ENCODE measurements around the gene ATP8A2. TPM values are rescaled to one million over a fixed set of nuclear protein-coding genes. Genes with fewer than 3 reads are reported as not detected.

The ATP8A2 gene
- polyA plus RNA-seq, 1 donor from 2014 or later, result 11.9 TPM

GRCh38 chr13:25756251-25756650, 384.5 kb downstream of the ATP8A2 start:
- H3K36me3 ChIP-seq (ENCODE audit: insufficient read depth, low read length), result no peaks in the 10 kb centered on the region
- no peaks in the 10 kb centered on the region for H4K20me1 ChIP-seq (ENCODE audit: insufficient read depth)
- H3K27me3 ChIP-seq (ENCODE audit: insufficient read depth, low read depth, low read length), result no peaks in the 10 kb centered on the region
- H3K79me2 ChIP-seq (replicated peaks; ENCODE audit: insufficient read depth, low read length), result no peaks in the 10 kb centered on the region
- H3K9me2 ChIP-seq (ENCODE audit: insufficient read depth, low read length), result no peaks in the 10 kb centered on the region
- no peaks in the 10 kb centered on the region for H3F3A ChIP-seq (ENCODE audit: insufficient read depth, low read length, poor library complexity, severe bottlenecking)
- H3K27ac ChIP-seq (ENCODE audit: low read length), result no peak overlapping the region
- H3K4me2 ChIP-seq (ENCODE audit: low read length), result no peak overlapping the region
- no peak overlapping the region for H3K9ac ChIP-seq (ENCODE audit: low read length)
- no peak overlapping the region for H2AFZ ChIP-seq (ENCODE audit: low read depth, low read length)
- no peak overlapping the region for H3K4me3 ChIP-seq (ENCODE audit: low read length)
- TF ChIP-seq REST (IDR thresholded peaks at IDR 0.05; ENCODE audit: borderline replicate concordance), result no peak
- TF ChIP-seq RAD21 (conservative IDR thresholded peaks at IDR 0.05), result no peak
- no peak for TF ChIP-seq TAF1 (IDR thresholded peaks at IDR 0.05; ENCODE audit: low read depth)
- TF ChIP-seq EP300 (conservative IDR thresholded peaks at IDR 0.05; ENCODE audit: poor library complexity, severe bottlenecking), result no peak
- no peak for TF ChIP-seq CTCF (IDR thresholded peaks at IDR 0.05; ENCODE audit: poor library complexity, severe bottlenecking)
- no peak for TF ChIP-seq EZH2 (IDR thresholded peaks at IDR 0.05; ENCODE audit: borderline replicate concordance, insufficient read depth, low read length, poor library complexity, severe bottlenecking)
- no peak for TF ChIP-seq SMC3 (conservative IDR thresholded peaks at IDR 0.05; ENCODE audit: poor library complexity)
- no peak for TF ChIP-seq MXI1 (conservative IDR thresholded peaks at IDR 0.05; ENCODE audit: poor library complexity, severe bottlenecking)
- no peak for TF ChIP-seq POLR2AphosphoS5 (IDR thresholded peaks at IDR 0.05)
- no peaks in the 10 kb centered on the region for H3K9me3 ChIP-seq (ENCODE audit: low read length)

- Histone ChIP-seq H3K4me3 (ENCODE audit: low read length) (no peak overlapping the region), H3K79me2 (replicated peaks; ENCODE audit: insufficient read depth, low read length) (no peaks in the 10 kb centered on the region), H3K9ac (ENCODE audit: low read length) (no peak overlapping the region), H3K4me2 (ENCODE audit: low read length) (no peak overlapping the region), H3K27me3 (ENCODE audit: insufficient read depth, low read depth, low read length) (no peaks in the 10 kb centered on the region), H3F3A (ENCODE audit: insufficient read depth, low read length, poor library complexity, severe bottlenecking) (no peaks in the 10 kb centered on the region), H2AFZ (ENCODE audit: low read depth, low read length) (no peak overlapping the region), H3K36me3 (ENCODE audit: insufficient read depth, low read length) (no peaks in the 10 kb centered on the region), H3K9me2 (ENCODE audit: insufficient read depth, low read length) (no peaks in the 10 kb centered on the region), H4K20me1 (ENCODE audit: insufficient read depth) (no peaks in the 10 kb centered on the region), H3K27ac (ENCODE audit: low read length) (no peak overlapping the region), H3K9me3 (ENCODE audit: low read length) (no peaks in the 10 kb centered on the region)
- TF ChIP-seq SMC3 (conservative IDR thresholded peaks at IDR 0.05; ENCODE audit: poor library complexity) (no peak), REST (IDR thresholded peaks at IDR 0.05; ENCODE audit: borderline replicate concordance) (no peak), CTCF (IDR thresholded peaks at IDR 0.05; ENCODE audit: poor library complexity, severe bottlenecking) (no peak), TAF1 (IDR thresholded peaks at IDR 0.05; ENCODE audit: low read depth) (no peak), MXI1 (conservative IDR thresholded peaks at IDR 0.05; ENCODE audit: poor library complexity, severe bottlenecking) (no peak), POLR2AphosphoS5 (IDR thresholded peaks at IDR 0.05) (no peak), RAD21 (conservative IDR thresholded peaks at IDR 0.05) (no peak), EZH2 (IDR thresholded peaks at IDR 0.05; ENCODE audit: borderline replicate concordance, insufficient read depth, low read length, poor library complexity, severe bottlenecking) (no peak), EP300 (conservative IDR thresholded peaks at IDR 0.05; ENCODE audit: poor library complexity, severe bottlenecking) (no peak)
These were observed 385.1 kb downstream of the ATP8A2 start for GRCh38 chr13:25756912-25757311.
